OCI-LY3 (cell line): ENCODE data around the gene PIGM.

Experiments
- EZH2phosphoT487 ChIP-seq: fragments of 200-600 bp; shearing (Covaris generic); IDR thresholded peaks from 2 replicates; pipeline ENCODE4 v1.6.1; 2018; ENCODE audit warnings: antibody characterized with exemption, mixed run types, low read depth
- TF ChIP-seq, protein P1 (sequence below): fragments of 200-600, 300-600 bp; sonication (generic); IDR thresholded peaks from 2 replicates; pipeline ENCODE4 v1.5.1; 2014; ENCODE audit warnings: antibody characterized with exemption, low read length, low read depth

- TF ChIP-seq, protein P1, sequence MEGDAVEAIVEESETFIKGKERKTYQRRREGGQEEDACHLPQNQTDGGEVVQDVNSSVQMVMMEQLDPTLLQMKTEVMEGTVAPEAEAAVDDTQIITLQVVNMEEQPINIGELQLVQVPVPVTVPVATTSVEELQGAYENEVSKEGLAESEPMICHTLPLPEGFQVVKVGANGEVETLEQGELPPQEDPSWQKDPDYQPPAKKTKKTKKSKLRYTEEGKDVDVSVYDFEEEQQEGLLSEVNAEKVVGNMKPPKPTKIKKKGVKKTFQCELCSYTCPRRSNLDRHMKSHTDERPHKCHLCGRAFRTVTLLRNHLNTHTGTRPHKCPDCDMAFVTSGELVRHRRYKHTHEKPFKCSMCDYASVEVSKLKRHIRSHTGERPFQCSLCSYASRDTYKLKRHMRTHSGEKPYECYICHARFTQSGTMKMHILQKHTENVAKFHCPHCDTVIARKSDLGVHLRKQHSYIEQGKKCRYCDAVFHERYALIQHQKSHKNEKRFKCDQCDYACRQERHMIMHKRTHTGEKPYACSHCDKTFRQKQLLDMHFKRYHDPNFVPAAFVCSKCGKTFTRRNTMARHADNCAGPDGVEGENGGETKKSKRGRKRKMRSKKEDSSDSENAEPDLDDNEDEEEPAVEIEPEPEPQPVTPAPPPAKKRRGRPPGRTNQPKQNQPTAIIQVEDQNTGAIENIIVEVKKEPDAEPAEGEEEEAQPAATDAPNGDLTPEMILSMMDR = no peak
- TF ChIP-seq EZH2phosphoT487 = no peak
Measured at GRCh38 chr1:160068225-160068624, 36.4 kb upstream of the PIGM start.
